Effector memory CD8-positive, alpha-beta T cell (primary cell): ENCODE data around the gene LAMA3.
A peak's percentile ranks its signal among the peaks of the same experiment; 100 is the strongest.

Source experiments
- ATAC-seq: fragments of 150-1000 bp; cut with Tn5 transposase; replicated peaks from 2 replicates; pipeline ENCODE4 v1.10.0; 2021; ENCODE audit warnings: mild to moderate bottlenecking, moderate library complexity
- DNase-seq, 3 experiments: peaks; one replicate each; pipeline ENCODE4 v3.0.0; 2021
- H3K27ac Mint-ChIP-seq, 2 donors: one replicate each; pipeline ENCODE4 v1.8.0; 2022; ENCODE audit warnings: mild to moderate bottlenecking in 2 of 2, mixed read lengths in 2 of 2, moderate library complexity in 2 of 2
- H3K27me3 Mint-ChIP-seq, 2 donors: one replicate each; pipeline ENCODE4 v1.8.0; 2022; ENCODE audit warnings: mixed read lengths in 2 of 2
- H3K36me3 Mint-ChIP-seq: one replicate; pipeline ENCODE4 v1.8.0; 2022; ENCODE audit warnings: mild to moderate bottlenecking, moderate library complexity, mixed read lengths; ENCODE audit not compliant: insufficient read depth
- H3K4me1 Mint-ChIP-seq, 2 donors: one replicate each; pipeline ENCODE4 v1.8.0; 2022; ENCODE audit warnings: low read depth in 2 of 2, mixed read lengths in 2 of 2
- H3K4me3 Mint-ChIP-seq, 2 donors: one replicate each; pipeline ENCODE4 v1.8.0; 2022; ENCODE audit warnings: mild to moderate bottlenecking in 2 of 2, mixed read lengths in 2 of 2, moderate library complexity in 2 of 2
- H3K9me3 Mint-ChIP-seq, 2 donors: one replicate each; pipeline ENCODE4 v1.8.0; 2022; ENCODE audit warnings: mixed read lengths in 2 of 2

LAMA3 gene

GRCh38 chr18:23933407-23933806 lies 244.2 kb downstream of the LAMA3 start:
- no peak overlapping the region for H3K4me3 Mint-ChIP-seq
- H3K36me3 Mint-ChIP-seq: no peaks in the 10 kb centered on the region
- no peak for ATAC-seq
- H3K27me3 Mint-ChIP-seq: no peaks in the 10 kb centered on the region
- H3K4me1 Mint-ChIP-seq: peaks cover 45 to 47% of the 10 kb centered on the region in 2 donors
- H3K9me3 Mint-ChIP-seq: no peaks in the 10 kb centered on the region
- H3K27ac Mint-ChIP-seq: no peak overlapping the region
- no peak for DNase-seq

DNA sequence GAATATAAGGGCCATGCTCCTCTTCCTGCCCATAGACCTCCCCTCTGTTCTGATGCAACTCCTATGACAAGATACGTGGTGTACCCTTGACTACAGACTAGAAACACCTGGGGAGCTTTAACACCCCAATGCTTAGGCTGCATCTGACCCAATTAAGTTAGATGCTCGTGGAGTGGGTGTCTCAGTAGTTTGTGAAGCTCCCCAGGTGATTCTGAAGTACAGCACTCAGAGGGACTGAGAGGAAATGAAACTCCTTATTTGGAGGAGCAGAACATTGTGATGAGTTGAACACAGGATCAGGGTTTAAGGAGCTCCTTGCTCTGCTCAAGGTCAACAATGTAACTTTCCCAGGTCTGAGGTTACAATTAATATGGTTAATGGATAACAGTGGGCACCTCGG lies 245.0 kb downstream of the LAMA3 start:
- ATAC-seq: peak; percentile 28
- Mint-ChIP-seq H3K4me3 (no peak overlapping the region), H3K9me3 (no peaks in the 10 kb centered on the region), H3K4me1 (peaks cover 48 to 49% of the 10 kb centered on the region in 2 donors), H3K27ac (no peak overlapping the region), H3K27me3 (no peaks in the 10 kb centered on the region), H3K36me3 (peaks cover under 1% of the 10 kb centered on the region)
- DNase-seq: no peak

DNA sequence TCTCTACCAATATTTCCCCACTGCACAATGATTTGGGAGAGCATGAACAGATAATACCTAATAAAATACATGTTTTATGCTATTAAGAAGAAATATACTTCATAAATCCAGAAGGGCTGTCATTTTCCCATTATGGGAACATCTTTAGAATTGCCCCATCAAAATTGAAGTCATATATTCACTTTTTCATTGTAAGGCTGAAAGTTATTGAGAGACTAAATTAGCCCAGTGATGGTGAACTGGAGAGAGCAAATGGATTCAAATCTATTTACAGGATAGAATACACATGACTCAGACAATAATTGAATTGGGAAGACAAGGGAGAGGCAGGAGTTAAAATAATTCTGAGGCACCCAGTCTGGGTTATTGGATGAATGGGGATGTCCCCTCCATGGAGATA lies 245.6 kb downstream of the LAMA3 start:
- Mint-ChIP-seq H3K27ac (peak overlapping the region in 1 of 2 donors; percentile 88), H3K27me3 (no peaks in the 10 kb centered on the region), H3K4me3 (peak overlapping the region in 1 of 2 donors; percentile 61), H3K4me1 (peaks cover 43 to 45% of the 10 kb centered on the region in 2 donors), H3K9me3 (no peaks in the 10 kb centered on the region), H3K36me3 (peaks cover 4% of the 10 kb centered on the region)
- no peak for DNase-seq
- ATAC-seq: no peak

GRCh38 chr18:23935804-23936203 lies 246.6 kb downstream of the LAMA3 start:
- ATAC-seq: peak; percentile 83
- Mint-ChIP-seq H3K4me1 (peaks cover 41 to 42% of the 10 kb centered on the region in 2 donors), H3K36me3 (peaks cover 4% of the 10 kb centered on the region), H3K27ac (peak overlapping the region; percentile 23 to 88), H3K27me3 (no peaks in the 10 kb centered on the region), H3K9me3 (no peaks in the 10 kb centered on the region), H3K4me3 (peak overlapping the region; percentile 43 to 65)
- DNase-seq: peak; percentile 24 to 33 (median 33)

- no peaks in the 10 kb centered on the region for H3K27me3 Mint-ChIP-seq
- no peaks in the 10 kb centered on the region for H3K9me3 Mint-ChIP-seq
- H3K4me3 Mint-ChIP-seq: peak overlapping the region in 1 of 2 donors; percentile 22
- peaks cover 41 to 42% of the 10 kb centered on the region in 2 donors for H3K4me1 Mint-ChIP-seq
- peaks cover 4% of the 10 kb centered on the region for H3K36me3 Mint-ChIP-seq
- peak overlapping the region; percentile 78 to 88 for H3K27ac Mint-ChIP-seq
- DNase-seq (no peak), ATAC-seq (no peak)
Observed at GRCh38 chr18:23936381-23936958, 247.2 kb downstream of the LAMA3 start.

DNA sequence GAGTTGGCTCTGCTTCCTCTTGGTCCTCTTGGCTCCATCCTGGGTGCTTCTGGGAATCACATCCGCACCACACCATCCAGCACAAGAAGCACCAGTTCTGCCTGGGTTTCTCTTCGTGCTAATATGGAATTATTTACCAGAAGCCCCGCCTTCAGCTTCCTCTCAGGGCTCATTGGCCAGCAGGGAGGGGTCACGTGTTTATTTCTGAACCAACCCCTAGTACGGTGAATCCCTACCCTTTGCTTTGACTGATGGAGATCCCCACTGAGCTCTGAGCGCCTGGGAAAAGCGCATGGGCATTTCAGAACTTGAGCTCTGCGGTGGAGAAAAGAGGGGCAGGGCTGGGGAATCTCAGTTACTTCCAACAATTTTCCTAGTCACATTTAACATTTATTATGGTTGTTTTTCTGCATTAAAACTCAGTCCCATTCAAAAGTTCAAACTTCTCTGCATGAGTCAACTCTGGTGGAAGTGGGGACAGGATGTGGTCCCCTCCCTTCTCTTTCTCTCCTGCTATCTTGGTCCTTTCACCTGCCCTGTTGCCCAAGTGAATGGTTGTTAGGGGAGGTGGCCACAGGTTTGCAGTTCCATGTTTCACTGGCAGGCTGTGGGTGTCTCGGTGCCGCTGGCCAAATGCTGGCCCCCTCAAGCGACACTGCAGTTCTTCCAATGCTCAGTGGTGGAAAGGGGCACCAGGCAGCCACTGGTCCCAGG lies 248.9 kb downstream of the LAMA3 start:
- Mint-ChIP-seq H3K27ac (peak overlapping the region; percentile 41 to 46), H3K4me1 (peaks cover 46 to 47% of the 10 kb centered on the region in 2 donors), H3K4me3 (peak overlapping the region; percentile 32 to 37), H3K27me3 (no peaks in the 10 kb centered on the region), H3K9me3 (no peaks in the 10 kb centered on the region), H3K36me3 (peaks cover 4% of the 10 kb centered on the region)
- DNase-seq (peak in 1 of 3 experiments; percentile 6), ATAC-seq (peak; percentile 76)

DNA sequence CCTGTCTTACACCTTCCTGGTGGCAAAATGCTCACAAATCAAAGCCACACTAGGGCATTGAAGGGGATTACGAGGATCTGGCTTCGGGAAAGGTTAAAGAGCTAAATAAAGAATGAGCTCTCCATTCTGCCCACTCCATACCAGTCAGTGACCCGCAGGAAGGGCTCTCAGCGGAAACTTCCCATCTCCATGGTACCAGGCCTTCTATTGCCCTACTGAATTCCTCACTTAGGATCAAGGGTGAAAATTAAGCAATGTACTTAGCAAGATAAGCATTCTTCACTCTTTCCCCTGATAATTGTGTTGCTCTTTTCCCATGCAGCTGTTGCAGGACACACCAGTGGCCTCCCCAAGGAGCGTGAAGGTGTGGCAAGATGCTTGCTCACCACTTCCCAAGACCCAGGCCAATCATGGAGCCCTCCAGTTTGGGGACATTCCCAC lies 249.7 kb downstream of the LAMA3 start:
- Mint-ChIP-seq H3K27me3 (no peaks in the 10 kb centered on the region), H3K36me3 (peaks cover 4% of the 10 kb centered on the region), H3K27ac (peak overlapping the region; percentile 41 to 68), H3K9me3 (no peaks in the 10 kb centered on the region), H3K4me1 (peaks cover 47 to 48% of the 10 kb centered on the region in 2 donors), H3K4me3 (peak overlapping the region; percentile 32 to 37)
- DNase-seq (no peak), ATAC-seq (no peak)

DNA sequence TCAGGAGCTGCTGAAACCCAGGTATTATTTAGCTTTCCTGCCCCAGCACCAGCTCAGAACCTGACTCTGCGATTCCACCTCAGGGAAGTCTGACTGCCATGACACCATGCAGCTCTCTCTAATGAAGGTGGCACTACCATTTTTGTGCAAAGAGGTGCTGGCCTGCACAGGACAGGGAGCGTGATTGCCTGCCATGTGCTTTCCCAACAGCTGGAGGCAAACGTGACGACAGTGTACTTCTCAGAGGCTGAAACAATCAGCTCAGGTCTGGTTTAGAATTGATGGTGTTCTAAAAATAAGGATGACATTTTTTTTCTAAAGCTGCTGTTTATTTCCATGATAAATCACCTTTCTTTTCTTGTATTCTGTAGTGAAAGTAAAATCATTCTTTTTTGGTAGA lies 250.1 kb downstream of the LAMA3 start:
- Mint-ChIP-seq H3K4me1 (peaks cover 45 to 48% of the 10 kb centered on the region in 2 donors), H3K9me3 (no peaks in the 10 kb centered on the region), H3K27ac (peak overlapping the region; percentile 41 to 68), H3K4me3 (no peak overlapping the region), H3K27me3 (no peaks in the 10 kb centered on the region), H3K36me3 (peaks cover 4% of the 10 kb centered on the region)
- ATAC-seq (no peak), DNase-seq (no peak)

GRCh38 chr18:23939896-23940295 lies 250.6 kb downstream of the LAMA3 start:
- ATAC-seq (no peak), DNase-seq (no peak)
- peak overlapping the region in 1 of 2 donors; percentile 71 for H3K27ac Mint-ChIP-seq
- no peaks in the 10 kb centered on the region for H3K9me3 Mint-ChIP-seq
- H3K4me1 Mint-ChIP-seq: peaks cover 42 to 47% of the 10 kb centered on the region in 2 donors
- peaks cover 4% of the 10 kb centered on the region for H3K36me3 Mint-ChIP-seq
- no peaks in the 10 kb centered on the region for H3K27me3 Mint-ChIP-seq
- H3K4me3 Mint-ChIP-seq: no peak overlapping the region

GRCh38 chr18:23941791-23942190 lies 252.5 kb downstream of the LAMA3 start:
- Mint-ChIP-seq H3K9me3 (no peaks in the 10 kb centered on the region), H3K27me3 (no peaks in the 10 kb centered on the region), H3K4me1 (peaks cover 26 to 30% of the 10 kb centered on the region in 2 donors), H3K27ac (no peak overlapping the region), H3K4me3 (no peak overlapping the region), H3K36me3 (peaks cover 4% of the 10 kb centered on the region)
- DNase-seq (no peak), ATAC-seq (no peak)

GRCh38 chr18:23943104-23943503 lies 253.9 kb downstream of the LAMA3 start:
- DNase-seq (no peak), ATAC-seq (peak; percentile 29)
- Mint-ChIP-seq H3K36me3 (peaks cover 4% of the 10 kb centered on the region), H3K27me3 (no peaks in the 10 kb centered on the region), H3K27ac (no peak overlapping the region), H3K9me3 (no peaks in the 10 kb centered on the region), H3K4me3 (peak overlapping the region; percentile 1 to 9), H3K4me1 (peaks cover 19 to 20% of the 10 kb centered on the region in 2 donors)

- no peak overlapping the region for H3K4me3 Mint-ChIP-seq
- DNase-seq (no peak), ATAC-seq (no peak)
- H3K9me3 Mint-ChIP-seq: no peaks in the 10 kb centered on the region
- H3K27ac Mint-ChIP-seq: peak overlapping the region in 1 of 2 donors; percentile 5
- peaks cover 10% of the 10 kb centered on the region in 2 donors for H3K4me1 Mint-ChIP-seq
- peaks cover 4% of the 10 kb centered on the region for H3K36me3 Mint-ChIP-seq
- H3K27me3 Mint-ChIP-seq: no peaks in the 10 kb centered on the region
Observed at GRCh38 chr18:23943903-23944624, 254.8 kb downstream of the LAMA3 start.

DNA sequence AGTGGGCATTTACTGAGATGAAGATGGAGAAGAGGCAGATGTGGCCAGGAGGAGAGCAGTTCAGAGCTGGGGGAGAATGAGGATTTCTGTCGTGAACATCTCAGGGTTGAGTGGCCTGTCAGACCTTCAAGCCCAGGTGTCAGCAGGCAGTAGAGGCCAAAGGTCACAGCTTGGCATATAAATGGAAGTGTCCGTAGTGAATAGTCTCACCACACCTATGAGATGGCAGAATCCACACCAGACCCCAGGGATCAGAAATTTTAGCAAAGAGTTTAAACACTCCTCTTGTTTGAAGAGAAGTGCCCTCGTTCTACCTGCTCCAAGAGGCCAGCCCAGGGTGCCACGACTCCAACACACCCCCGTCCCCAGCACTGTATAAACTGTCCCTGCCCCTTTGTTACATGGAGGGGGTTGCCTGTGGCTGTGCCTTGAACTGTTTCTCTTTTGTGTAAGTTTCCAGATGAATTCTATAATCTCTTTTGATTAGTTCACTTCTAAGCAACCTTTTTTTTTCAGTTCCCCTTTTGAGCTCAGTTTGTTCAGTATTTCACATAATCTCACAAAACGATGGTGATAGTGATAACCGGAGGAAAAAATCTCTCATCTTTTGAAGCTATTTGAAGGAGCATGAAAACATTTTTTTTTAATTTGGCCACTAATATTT lies 256.3 kb downstream of the LAMA3 start:
- no peaks in the 10 kb centered on the region for H3K9me3 Mint-ChIP-seq
- ATAC-seq (no peak), DNase-seq (no peak)
- H3K27ac Mint-ChIP-seq: no peak overlapping the region
- no peaks in the 10 kb centered on the region for H3K36me3 Mint-ChIP-seq
- H3K27me3 Mint-ChIP-seq: no peaks in the 10 kb centered on the region
- H3K4me3 Mint-ChIP-seq: no peak overlapping the region
- H3K4me1 Mint-ChIP-seq: peaks cover 7% of the 10 kb centered on the region in 2 donors
